LNCaP clone FGC (cell line): Measurements from ENCODE around the gene DMTF1.

Source experiments
- DNase-seq: peaks from one replicate; pipeline ENCODE4 v3.0.0-alpha.2; 2011; ENCODE audit warnings: low read depth
- H3K4me3 ChIP-seq: 2 replicates; pipeline ENCODE4 v1.5.1; 2011; ENCODE audit warnings: mild to moderate bottlenecking, low read depth, low read length, control low read depth
- TF ChIP-seq, protein P1 (sequence below): IDR thresholded peaks from 2 replicates; pipeline ENCODE4 v1.5.1; 2012; ENCODE audit warnings: mild to moderate bottlenecking; ENCODE audit not compliant: control insufficient read depth, insufficient read depth; ENCODE audit errors: extremely low read depth

DMTF1 gene, protein sequence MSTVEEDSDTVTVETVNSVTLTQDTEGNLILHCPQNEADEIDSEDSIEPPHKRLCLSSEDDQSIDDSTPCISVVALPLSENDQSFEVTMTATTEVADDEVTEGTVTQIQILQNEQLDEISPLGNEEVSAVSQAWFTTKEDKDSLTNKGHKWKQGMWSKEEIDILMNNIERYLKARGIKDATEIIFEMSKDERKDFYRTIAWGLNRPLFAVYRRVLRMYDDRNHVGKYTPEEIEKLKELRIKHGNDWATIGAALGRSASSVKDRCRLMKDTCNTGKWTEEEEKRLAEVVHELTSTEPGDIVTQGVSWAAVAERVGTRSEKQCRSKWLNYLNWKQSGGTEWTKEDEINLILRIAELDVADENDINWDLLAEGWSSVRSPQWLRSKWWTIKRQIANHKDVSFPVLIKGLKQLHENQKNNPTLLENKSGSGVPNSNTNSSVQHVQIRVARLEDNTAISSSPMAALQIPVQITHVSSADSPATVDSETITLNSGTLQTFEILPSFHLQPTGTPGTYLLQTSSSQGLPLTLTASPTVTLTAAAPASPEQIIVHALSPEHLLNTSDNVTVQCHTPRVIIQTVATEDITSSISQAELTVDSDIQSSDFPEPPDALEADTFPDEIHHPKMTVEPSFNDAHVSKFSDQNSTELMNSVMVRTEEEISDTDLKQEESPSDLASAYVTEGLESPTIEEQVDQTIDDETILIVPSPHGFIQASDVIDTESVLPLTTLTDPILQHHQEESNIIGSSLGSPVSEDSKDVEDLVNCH

DNA sequence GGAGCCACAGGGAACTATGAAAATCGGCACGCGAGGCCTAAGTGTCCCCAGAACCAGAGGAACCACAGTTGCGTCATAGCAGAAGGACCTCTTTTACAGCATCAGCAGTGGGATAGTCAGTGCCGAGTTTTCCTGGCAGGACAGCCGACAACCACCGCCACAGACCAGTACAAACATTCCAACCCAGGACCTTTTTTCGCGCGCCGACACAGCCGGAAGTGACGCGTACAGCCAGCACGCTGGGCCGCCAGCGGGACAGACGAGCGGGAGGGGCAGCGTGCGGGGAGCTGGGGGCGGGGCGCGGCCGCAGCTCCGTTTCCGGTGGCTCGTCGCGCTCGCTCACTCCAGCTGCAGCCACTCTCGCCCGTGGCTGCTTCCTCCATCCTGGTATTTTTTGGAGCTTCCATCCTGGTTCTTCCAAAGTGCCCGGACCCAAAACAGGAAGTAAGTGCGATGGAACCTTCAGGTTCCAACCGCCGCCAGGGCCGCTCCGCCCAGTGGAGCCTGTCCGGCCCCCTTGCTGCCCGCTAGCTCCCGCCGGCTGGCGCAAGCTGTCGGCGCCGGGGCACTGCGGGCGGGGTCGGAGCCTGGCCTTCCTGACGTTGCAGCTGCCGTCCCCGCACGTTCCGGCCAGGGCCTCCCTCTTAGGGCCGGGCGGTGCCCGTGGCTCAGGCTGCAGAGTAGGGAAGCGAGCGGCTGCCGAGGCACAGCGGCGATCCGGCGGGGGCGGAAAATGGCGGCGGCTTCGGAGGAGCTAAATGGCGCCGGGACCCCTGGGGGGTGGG lies at the start of gene DMTF1:
Gene DMTF1, plus strand, starts transcription at position 342 of the 785 bp plus-strand sequence. CDS start 12,489 bp downstream, outside the sequence.
- DNase-seq, result peak; percentile 84
- TF ChIP-seq, protein P1, sequence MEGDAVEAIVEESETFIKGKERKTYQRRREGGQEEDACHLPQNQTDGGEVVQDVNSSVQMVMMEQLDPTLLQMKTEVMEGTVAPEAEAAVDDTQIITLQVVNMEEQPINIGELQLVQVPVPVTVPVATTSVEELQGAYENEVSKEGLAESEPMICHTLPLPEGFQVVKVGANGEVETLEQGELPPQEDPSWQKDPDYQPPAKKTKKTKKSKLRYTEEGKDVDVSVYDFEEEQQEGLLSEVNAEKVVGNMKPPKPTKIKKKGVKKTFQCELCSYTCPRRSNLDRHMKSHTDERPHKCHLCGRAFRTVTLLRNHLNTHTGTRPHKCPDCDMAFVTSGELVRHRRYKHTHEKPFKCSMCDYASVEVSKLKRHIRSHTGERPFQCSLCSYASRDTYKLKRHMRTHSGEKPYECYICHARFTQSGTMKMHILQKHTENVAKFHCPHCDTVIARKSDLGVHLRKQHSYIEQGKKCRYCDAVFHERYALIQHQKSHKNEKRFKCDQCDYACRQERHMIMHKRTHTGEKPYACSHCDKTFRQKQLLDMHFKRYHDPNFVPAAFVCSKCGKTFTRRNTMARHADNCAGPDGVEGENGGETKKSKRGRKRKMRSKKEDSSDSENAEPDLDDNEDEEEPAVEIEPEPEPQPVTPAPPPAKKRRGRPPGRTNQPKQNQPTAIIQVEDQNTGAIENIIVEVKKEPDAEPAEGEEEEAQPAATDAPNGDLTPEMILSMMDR, result no peak
- peak within 1 kb of the TSS; percentile 78 for H3K4me3 ChIP-seq

DNA sequence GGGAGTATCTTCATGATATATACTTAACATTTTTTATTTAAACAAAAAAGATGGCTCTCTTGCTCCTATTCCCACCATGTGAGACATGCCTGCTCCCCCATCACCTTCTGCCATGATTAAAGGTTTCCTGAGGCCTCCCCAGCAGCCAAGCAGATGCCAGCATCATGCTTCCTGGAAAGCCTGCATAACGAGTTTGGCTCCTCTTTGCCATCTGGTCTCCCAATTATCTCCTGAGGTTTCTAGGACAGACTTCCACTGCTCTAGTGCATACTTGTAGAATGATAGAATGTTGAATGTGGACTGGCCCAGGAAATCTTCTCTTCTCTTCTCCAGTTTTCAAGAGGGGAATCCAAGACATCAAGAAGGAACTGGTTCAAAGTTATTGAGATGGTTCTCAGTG lies 46.9 kb upstream of the DMTF1 start:
- H3K4me3 ChIP-seq, result no peak overlapping the region
- DNase-seq, result no peak
- TF ChIP-seq, protein P1, result no peak

DNA sequence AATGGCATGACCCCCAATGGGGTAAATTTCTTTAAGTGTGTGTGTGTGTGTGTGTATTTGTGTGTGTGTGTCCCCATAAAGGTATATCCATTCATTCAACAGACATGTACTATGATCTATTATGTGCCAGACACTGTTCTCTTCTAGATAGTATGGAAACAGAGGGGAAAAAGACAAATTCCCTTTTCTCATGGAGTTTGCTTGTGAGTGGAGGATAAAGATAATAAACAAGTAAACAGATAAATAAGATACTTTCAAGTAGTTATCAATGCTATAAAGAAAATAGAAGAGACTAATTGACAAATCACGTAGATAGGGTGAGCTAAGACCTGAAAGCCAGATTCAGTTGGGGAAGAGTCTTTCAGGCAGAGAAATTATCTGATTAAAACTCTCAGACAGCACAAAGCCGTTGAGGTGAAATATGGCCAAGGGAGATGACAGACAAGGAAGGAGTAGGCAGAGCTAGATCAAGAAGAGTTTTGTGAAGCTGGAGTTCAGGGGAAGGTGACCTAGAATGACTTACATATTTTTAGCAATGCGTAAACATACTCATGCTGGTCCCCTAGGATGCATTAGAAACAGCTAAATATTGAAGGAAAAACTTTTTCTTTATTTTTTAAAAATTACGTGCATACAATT lies 45.2 kb upstream of the DMTF1 start:
- DNase-seq, result no peak
- no peak overlapping the region for H3K4me3 ChIP-seq
- TF ChIP-seq, protein P1, result no peak

DNA sequence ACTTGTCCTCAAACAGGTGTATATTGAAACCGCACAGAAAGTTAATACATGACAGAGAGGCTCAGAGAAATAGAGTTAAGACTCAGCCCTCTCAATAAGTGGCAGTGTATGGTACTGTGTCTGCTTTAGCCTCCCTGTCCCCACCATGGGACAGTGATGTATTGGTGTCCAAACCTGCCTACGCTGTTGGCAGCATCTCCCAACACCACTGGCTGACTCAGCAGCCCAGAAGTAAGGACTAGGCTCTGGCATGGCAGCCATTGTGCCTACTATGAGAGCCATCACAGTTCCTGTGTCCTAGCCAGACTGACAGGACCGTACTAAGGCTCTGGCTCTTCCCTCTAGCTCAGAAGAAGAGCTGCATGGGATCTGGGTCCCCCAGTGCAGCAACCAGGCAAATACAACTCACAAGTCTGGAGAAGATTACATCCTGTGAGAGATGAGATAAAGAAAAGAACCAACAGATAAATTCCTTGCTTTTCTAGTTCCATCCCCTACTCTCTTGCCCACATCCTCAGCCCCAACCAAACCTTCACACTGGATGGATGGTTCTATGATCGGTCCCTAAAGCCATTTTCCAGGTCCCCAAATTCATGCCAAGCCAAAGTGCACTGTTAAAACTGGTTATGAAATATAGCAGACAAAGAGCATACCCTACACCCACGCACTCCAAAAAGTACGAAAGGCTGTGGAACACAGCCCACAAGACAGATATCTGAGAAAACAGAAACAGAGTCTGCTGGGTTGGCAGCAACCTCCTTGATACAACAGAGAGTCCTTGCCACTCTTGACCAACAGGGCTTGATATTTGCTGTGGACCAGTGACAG lies 44.1 kb upstream of the DMTF1 start:
- H3K4me3 ChIP-seq, result no peak overlapping the region
- TF ChIP-seq, protein P1, result no peak
- DNase-seq, result no peak

DNA sequence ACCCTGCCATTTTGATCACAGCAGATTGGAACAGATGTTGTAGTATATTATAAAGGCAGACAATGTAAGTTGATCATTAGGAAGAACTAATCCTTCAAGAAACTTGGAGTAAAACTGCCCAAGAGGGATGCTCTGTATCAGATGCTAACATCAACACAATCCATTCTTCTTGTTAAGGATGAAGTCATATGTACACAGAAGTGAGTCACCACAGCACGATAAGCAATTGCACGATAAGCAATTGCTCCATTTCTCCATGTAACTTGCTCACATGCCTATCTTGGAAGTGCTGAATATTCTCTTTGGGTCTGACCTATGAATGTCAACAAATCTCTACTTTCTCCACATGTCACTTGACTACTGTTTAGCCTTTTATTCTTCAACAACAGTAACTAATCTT lies 41.5 kb upstream of the DMTF1 start:
- TF ChIP-seq, protein P1, result no peak
- no peak overlapping the region for H3K4me3 ChIP-seq
- DNase-seq, result peak; percentile 10

DNA sequence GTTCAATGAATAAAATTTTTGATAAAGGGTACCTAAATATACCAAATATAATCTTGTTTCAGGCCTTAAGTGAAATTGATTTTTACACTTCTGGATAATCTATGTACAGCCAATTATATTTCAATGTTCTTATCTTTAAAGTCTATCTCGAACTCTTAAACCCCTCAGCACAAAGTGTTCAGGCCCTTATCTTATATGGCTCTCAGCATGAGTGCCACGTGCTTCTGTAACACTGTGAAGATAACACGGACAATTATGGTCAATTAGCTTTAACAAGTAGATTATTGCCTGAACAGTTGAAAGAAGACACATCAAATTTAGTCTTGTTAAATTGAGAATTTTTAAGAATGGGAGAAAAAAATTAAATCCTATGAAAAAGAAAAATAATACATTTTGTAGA lies 40.4 kb upstream of the DMTF1 start:
- H3K4me3 ChIP-seq, result no peak overlapping the region
- DNase-seq, result no peak
- TF ChIP-seq, protein P1, result no peak
